WTC11 (cell line): Measurements from ENCODE around the gene BNC2. TPM values are rescaled to one million over a fixed set of nuclear protein-coding genes. Genes with fewer than 3 reads are reported as not detected.

Source experiments
- ATAC-seq: fragments of 200-7000 bp; cut with Tn5 transposase; 2 replicates; pipeline ENCODE4 v1.10.0; 2021; ENCODE audit warnings: mild to moderate bottlenecking, moderate library complexity
- CTCF ChIA-PET: fragments of 300-600 bp; sonication (Branson Sonifier 250); formaldehyde crosslinking; loops from one replicate; lab custom pipeline; 2021; ENCODE audit warnings: antibody characterized with exemption; lab: Charles Lee
- POLR2A ChIA-PET: fragments of 350-600 bp; sonication (Branson Sonifier 250); formaldehyde crosslinking; loops from one replicate; lab custom pipeline; 2021; ENCODE audit warnings: antibody characterized with exemption; lab: Charles Lee
- DNase-seq: peaks from one replicate; pipeline ENCODE4 v3.0.0; 2021; ENCODE audit warnings: low spot score
- H3K27ac Mint-ChIP-seq: 2 replicates; pipeline ENCODE4 v1.8.0; 2021; ENCODE audit warnings: mixed read lengths
- H3K27me3 Mint-ChIP-seq: 2 replicates; pipeline ENCODE4 v1.8.0; 2021; ENCODE audit warnings: low read depth, mild to moderate bottlenecking, moderate library complexity, mixed read lengths
- H3K36me3 Mint-ChIP-seq: 2 replicates; pipeline ENCODE4 v1.8.0; 2021; ENCODE audit warnings: mixed read lengths
- H3K4me1 Mint-ChIP-seq: 2 replicates; pipeline ENCODE4 v1.8.0; 2022; ENCODE audit warnings: mixed read lengths
- H3K4me3 Mint-ChIP-seq: 2 replicates; pipeline ENCODE4 v1.8.0; 2021; ENCODE audit warnings: mild to moderate bottlenecking, moderate library complexity, mixed read lengths
- H3K9me3 Mint-ChIP-seq: 2 replicates; pipeline ENCODE4 v1.8.0; 2021; ENCODE audit warnings: mixed read lengths
- ELF4 ChIP-seq: sonication (generic); formaldehyde crosslinking; IDR thresholded peaks from 2 replicates; pipeline ENCODE4 v1.8.1; 2022; ENCODE audit warnings: low read depth, mild to moderate bottlenecking, moderate library complexity, missing genetic modification reagents
- EMX1 ChIP-seq: fragments of 250-450 bp; sonication (Bioruptor Pico); IDR thresholded peaks from 2 replicates; pipeline ENCODE4 v1.8.0; 2021; ENCODE audit warnings: mild to moderate bottlenecking
- NFYB ChIP-seq: sonication (generic); formaldehyde crosslinking; conservative IDR thresholded peaks from 2 replicates; pipeline ENCODE4 v1.8.0; 2022; ENCODE audit warnings: low read depth, missing genetic modification reagents
- NR1H2 ChIP-seq: sonication (generic); formaldehyde crosslinking; IDR thresholded peaks from 2 replicates; pipeline ENCODE4 v1.9.0; 2021; ENCODE audit warnings: mild to moderate bottlenecking, moderate library complexity, missing genetic modification reagents
- NR2C2 ChIP-seq: sonication (generic); formaldehyde crosslinking; IDR thresholded peaks from 2 replicates; pipeline ENCODE4 v1.8.0; 2022; ENCODE audit warnings: mild to moderate bottlenecking, missing genetic modification reagents
- ZNF671 ChIP-seq: fragments of 250-450 bp; sonication (Bioruptor Pico); IDR thresholded peaks from 2 replicates; pipeline ENCODE4 v1.8.0; 2021; ENCODE audit warnings: mild to moderate bottlenecking
- total RNA-seq: library from RNA; stranded (reverse); gene quantifications from 3 replicates; pipeline ENCODE4 v1.2.3, GENCODE V29; 2021
- TF ChIP-seq, protein P1 (sequence below): sonication (generic); formaldehyde crosslinking; IDR thresholded peaks from 2 replicates; pipeline ENCODE4 v1.8.1; 2023; ENCODE audit warnings: mild to moderate bottlenecking, missing genetic modification reagents
- TF ChIP-seq, protein P2 (sequence below): fragments of 250-450 bp; sonication (Bioruptor Pico); conservative IDR thresholded peaks from 2 replicates; pipeline ENCODE4 v1.9.0; 2021; ENCODE audit warnings: mild to moderate bottlenecking
- TF ChIP-seq, protein P3 (sequence below): sonication (generic); formaldehyde crosslinking; IDR thresholded peaks from 2 replicates; pipeline ENCODE4 v1.8.0; 2023; ENCODE audit warnings: missing genetic modification reagents, mild to moderate bottlenecking, borderline replicate concordance
- TF ChIP-seq, protein P4 (sequence below): sonication (generic); formaldehyde crosslinking; IDR thresholded peaks from 2 replicates; pipeline ENCODE4 v1.8.0; 2023; ENCODE audit warnings: mild to moderate bottlenecking, missing genetic modification reagents
- TF ChIP-seq, protein P5 (sequence below): sonication (generic); formaldehyde crosslinking; IDR thresholded peaks from 2 replicates; pipeline ENCODE4 v1.8.0; 2022; ENCODE audit warnings: mild to moderate bottlenecking, missing genetic modification reagents
- TF ChIP-seq, protein P6 (sequence below): fragments of 250-450 bp; sonication (Bioruptor Pico); IDR thresholded peaks from 2 replicates; pipeline ENCODE4 v1.9.0; 2021; ENCODE audit warnings: moderate library complexity, mild to moderate bottlenecking, inconsistent platforms, borderline replicate concordance
- TF ChIP-seq, protein P7 (sequence below): sonication (generic); formaldehyde crosslinking; IDR thresholded peaks from 2 replicates; pipeline ENCODE4 v1.8.0; 2022; ENCODE audit warnings: mild to moderate bottlenecking, missing genetic modification reagents

Gene BNC2
- total RNA-seq, 1 experiment from 2014 or later: 33.3 TPM

DNA sequence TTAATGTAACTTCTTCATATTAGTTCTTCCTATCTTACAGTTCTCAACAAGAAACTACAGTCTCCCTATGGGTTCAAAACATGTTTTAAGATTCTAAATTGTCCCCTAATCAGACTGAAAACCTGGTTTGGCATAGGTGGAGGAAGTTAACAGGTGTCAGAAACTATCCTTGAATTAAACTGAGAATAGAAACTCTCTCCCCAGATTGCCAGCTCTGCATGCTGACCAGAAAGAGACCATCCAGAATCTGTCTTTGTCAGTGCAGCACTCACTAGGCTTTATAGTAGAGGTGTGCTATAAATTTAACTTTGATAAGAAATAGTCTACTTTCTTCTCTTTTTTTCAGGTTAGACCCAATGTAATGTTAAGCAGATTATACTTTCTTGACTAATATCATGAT lies 63.8 kb downstream of the BNC2 start:
- ChIA-PET CTCF (interaction anchor here (0.6 kb wide), 1 partner anchor 13 kb away, joined by 4 read pairs; no protein-coding TSS in a partner anchor), POLR2A (no interaction called here)
- no peak for TF ChIP-seq ELF4 (CRISPR knock-in tag)
- TF ChIP-seq NFYB (CRISPR knock-in tag): no peak
- TF ChIP-seq, protein P1, sequence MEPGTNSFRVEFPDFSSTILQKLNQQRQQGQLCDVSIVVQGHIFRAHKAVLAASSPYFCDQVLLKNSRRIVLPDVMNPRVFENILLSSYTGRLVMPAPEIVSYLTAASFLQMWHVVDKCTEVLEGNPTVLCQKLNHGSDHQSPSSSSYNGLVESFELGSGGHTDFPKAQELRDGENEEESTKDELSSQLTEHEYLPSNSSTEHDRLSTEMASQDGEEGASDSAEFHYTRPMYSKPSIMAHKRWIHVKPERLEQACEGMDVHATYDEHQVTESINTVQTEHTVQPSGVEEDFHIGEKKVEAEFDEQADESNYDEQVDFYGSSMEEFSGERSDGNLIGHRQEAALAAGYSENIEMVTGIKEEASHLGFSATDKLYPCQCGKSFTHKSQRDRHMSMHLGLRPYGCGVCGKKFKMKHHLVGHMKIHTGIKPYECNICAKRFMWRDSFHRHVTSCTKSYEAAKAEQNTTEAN (CRISPR knock-in tag): no peak
- TF ChIP-seq ZNF671 (CRISPR knock-in tag): no peak
- TF ChIP-seq, protein P2, sequence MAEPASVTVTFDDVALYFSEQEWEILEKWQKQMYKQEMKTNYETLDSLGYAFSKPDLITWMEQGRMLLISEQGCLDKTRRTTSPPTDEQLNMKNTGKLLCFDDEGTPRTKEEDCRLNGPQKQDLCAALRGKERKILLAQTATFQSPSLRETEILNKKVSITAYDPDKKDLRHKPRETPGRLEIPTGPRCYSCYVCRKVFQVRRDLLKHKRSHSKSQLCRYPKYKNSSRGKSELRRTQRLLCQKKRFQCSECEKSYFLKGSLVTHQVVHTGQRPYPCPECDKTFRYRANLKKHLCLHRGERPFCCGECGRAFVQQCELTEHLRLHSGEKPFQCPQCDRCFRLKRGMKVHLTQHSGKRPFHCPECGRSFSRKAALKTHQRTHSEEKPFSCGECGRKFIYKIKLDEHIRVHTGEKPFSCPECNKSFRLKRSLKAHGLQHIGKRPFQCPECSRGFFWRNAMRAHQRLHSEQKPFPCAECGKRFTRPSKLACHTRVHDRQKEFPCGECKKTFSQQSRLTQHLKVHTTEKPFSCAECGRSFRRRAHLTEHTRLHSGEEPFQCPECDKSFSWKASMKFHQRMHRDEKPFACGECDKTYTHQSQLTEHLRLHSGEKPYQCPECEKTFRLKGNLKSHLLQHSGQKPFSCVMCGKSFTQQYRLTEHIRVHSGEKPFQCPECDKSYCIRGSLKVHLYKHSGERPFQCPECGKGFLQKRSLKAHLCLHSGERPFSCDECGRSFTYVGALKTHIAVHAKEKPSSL: no peak
- TF ChIP-seq, protein P3, sequence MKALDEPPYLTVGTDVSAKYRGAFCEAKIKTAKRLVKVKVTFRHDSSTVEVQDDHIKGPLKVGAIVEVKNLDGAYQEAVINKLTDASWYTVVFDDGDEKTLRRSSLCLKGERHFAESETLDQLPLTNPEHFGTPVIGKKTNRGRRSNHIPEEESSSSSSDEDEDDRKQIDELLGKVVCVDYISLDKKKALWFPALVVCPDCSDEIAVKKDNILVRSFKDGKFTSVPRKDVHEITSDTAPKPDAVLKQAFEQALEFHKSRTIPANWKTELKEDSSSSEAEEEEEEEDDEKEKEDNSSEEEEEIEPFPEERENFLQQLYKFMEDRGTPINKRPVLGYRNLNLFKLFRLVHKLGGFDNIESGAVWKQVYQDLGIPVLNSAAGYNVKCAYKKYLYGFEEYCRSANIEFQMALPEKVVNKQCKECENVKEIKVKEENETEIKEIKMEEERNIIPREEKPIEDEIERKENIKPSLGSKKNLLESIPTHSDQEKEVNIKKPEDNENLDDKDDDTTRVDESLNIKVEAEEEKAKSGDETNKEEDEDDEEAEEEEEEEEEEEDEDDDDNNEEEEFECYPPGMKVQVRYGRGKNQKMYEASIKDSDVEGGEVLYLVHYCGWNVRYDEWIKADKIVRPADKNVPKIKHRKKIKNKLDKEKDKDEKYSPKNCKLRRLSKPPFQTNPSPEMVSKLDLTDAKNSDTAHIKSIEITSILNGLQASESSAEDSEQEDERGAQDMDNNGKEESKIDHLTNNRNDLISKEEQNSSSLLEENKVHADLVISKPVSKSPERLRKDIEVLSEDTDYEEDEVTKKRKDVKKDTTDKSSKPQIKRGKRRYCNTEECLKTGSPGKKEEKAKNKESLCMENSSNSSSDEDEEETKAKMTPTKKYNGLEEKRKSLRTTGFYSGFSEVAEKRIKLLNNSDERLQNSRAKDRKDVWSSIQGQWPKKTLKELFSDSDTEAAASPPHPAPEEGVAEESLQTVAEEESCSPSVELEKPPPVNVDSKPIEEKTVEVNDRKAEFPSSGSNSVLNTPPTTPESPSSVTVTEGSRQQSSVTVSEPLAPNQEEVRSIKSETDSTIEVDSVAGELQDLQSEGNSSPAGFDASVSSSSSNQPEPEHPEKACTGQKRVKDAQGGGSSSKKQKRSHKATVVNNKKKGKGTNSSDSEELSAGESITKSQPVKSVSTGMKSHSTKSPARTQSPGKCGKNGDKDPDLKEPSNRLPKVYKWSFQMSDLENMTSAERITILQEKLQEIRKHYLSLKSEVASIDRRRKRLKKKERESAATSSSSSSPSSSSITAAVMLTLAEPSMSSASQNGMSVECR (CRISPR knock-in tag): no peak
- TF ChIP-seq NR1H2 (CRISPR knock-in tag): no peak
- TF ChIP-seq NR2C2 (CRISPR knock-in tag): no peak
- TF ChIP-seq EMX1 (CRISPR knock-in tag): no peak
- TF ChIP-seq, protein P4, sequence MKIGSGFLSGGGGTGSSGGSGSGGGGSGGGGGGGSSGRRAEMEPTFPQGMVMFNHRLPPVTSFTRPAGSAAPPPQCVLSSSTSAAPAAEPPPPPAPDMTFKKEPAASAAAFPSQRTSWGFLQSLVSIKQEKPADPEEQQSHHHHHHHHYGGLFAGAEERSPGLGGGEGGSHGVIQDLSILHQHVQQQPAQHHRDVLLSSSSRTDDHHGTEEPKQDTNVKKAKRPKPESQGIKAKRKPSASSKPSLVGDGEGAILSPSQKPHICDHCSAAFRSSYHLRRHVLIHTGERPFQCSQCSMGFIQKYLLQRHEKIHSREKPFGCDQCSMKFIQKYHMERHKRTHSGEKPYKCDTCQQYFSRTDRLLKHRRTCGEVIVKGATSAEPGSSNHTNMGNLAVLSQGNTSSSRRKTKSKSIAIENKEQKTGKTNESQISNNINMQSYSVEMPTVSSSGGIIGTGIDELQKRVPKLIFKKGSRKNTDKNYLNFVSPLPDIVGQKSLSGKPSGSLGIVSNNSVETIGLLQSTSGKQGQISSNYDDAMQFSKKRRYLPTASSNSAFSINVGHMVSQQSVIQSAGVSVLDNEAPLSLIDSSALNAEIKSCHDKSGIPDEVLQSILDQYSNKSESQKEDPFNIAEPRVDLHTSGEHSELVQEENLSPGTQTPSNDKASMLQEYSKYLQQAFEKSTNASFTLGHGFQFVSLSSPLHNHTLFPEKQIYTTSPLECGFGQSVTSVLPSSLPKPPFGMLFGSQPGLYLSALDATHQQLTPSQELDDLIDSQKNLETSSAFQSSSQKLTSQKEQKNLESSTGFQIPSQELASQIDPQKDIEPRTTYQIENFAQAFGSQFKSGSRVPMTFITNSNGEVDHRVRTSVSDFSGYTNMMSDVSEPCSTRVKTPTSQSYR (CRISPR knock-in tag): no peak
- TF ChIP-seq, protein P5, sequence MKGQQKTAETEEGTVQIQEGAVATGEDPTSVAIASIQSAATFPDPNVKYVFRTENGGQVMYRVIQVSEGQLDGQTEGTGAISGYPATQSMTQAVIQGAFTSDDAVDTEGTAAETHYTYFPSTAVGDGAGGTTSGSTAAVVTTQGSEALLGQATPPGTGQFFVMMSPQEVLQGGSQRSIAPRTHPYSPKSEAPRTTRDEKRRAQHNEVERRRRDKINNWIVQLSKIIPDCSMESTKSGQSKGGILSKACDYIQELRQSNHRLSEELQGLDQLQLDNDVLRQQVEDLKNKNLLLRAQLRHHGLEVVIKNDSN (CRISPR knock-in tag): no peak
- Mint-ChIP-seq H3K36me3 (no peaks in the 10 kb centered on the region), H3K27me3 (no peaks in the 10 kb centered on the region), H3K4me3 (no peak overlapping the region), H3K27ac (peak overlapping the region; percentile 82), H3K9me3 (no peaks in the 10 kb centered on the region), H3K4me1 (peaks cover 93% of the 10 kb centered on the region)
- ATAC-seq (no peak), DNase-seq (no peak)

DNA sequence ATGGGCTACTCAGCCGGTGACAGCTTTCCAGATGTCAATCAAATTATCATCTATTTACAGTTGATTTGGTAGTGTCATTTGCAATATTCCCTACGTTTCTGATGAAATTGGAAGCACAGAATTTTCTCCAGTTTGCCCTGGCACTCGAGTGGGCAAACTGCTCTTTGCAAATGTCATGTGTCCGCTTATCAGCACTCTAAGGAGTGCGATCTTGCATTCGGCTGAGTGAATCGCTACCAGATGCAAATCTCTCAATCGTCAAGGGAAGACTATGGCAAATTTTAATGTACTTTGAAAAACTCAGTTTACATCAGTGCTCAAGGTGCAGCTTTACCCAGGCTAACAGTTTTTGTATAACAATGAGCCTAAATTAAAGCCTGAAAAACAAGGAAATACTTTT lies 66.8 kb downstream of the BNC2 start:
- Mint-ChIP-seq H3K4me1 (peaks cover 88% of the 10 kb centered on the region), H3K36me3 (no peaks in the 10 kb centered on the region), H3K9me3 (no peaks in the 10 kb centered on the region), H3K27me3 (no peaks in the 10 kb centered on the region), H3K27ac (peak overlapping the region; percentile 93), H3K4me3 (peak overlapping the region; percentile 32)
- POLR2A ChIA-PET: no interaction called here
- ATAC-seq (no peak), DNase-seq (no peak)
- CTCF ChIA-PET: no interaction called here
- TF ChIP-seq, protein P6, sequence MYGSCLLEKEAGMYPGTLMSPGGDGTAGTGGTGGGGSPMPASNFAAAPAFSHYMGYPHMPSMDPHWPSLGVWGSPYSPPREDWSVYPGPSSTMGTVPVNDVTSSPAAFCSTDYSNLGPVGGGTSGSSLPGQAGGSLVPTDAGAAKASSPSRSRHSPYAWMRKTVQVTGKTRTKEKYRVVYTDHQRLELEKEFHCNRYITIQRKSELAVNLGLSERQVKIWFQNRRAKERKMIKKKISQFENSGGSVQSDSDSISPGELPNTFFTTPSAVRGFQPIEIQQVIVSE (CRISPR knock-in tag): no peak
- TF ChIP-seq, protein P7, sequence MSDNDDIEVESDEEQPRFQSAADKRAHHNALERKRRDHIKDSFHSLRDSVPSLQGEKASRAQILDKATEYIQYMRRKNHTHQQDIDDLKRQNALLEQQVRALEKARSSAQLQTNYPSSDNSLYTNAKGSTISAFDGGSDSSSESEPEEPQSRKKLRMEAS: 0 out of 2 replicates have a peak, but pooled peaks have one; percentile 14
